ENCODE data around the gene CNTNAP5.

GRCh38 chr2:124530203-124530602 lies 505.1 kb downstream of the CNTNAP5 start:
- TF ChIP-seq ZNF274 (IDR thresholded peaks at IDR 0.05; ENCODE audit: low read depth, low read length) (no peak), YY1 (IDR thresholded peaks at IDR 0.05; ENCODE audit: insufficient read depth, insufficient read length) (no peak)
